ENCODE results near the gene MPPED2. TPM values are rescaled to one million over a fixed set of nuclear protein-coding genes. Genes with fewer than 3 reads are reported as not detected.
"Not testable (repeated sequence)": the region's sequence is repeated elsewhere in the genome, so short reads cannot be mapped to it uniquely, and the experiment has no call there.

Gene MPPED2
- total RNA-seq, 1 experiment from 2014 or later = not detected

GRCh38 chr11:30579415-30580175, 6.6 kb downstream of the MPPED2 start:
- no peak for DNase-seq (ENCODE audit: extremely low read depth, low read depth)

DNA sequence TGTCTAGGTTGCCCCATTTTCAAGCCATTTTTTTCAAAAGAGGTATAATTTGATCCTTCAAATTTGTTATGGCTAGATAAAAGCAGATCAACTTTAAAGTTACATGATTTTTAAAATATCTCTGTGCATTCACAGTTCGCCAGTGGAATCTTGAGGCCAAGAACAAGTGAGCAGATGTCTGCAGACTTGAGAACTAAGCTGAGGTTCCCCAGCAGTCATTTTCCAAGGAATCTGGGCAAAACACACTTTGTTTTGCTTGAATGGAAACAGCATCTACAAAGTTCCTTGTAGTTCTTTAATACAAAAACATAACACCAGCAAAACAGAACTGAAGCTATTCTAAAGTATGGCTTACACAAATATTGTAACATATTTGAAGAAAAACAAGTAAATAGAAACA, 7.7 kb downstream of the MPPED2 start:
- DNase-seq (ENCODE audit: extremely low read depth, low read depth) = no peak

DNA sequence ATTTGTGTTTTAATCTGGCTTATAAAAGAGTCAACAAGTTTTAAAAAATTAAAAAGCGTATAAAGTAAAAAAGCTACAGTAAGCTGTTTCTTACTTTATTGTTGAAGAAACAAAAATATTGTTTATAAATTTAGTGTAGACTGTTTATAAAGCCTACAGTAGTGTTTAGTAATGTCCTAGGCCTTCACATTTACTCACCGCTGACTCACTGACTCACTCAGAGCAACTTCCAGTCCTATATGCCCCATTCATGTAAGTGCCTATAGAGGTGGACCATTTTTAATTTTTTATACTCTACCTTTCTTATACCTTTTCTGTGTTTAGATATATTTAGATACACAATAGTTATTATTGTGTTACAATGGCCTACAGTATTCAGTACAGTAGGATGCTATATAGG, 12.2 kb downstream of the MPPED2 start:
- no peak for DNase-seq (ENCODE audit: extremely low read depth, low read depth)

DNA sequence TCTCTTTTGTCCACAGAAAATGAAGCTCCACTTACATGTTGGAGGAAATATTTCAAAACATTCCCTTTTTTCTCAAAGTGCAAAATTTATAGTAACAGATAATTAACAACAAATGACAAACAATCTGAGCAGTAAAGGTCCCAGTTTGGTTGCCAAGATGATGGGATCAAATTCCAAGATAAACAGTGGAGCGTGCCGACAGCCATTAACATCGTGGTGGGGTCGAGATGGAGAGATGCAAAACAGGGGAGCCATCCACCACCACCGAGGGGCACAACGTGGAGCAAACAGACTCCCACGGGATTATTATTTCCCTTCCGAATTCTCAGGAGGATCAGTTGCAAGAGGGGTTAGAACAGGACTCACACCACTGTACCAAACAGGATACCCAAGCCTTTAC, 17.2 kb downstream of the MPPED2 start:
- no peak for DNase-seq (ENCODE audit: extremely low read depth, low read depth)

- no peak for DNase-seq (ENCODE audit: extremely low read depth, low read depth)
Observed at GRCh38 chr11:30567644-30568043, 18.5 kb downstream of the MPPED2 start.

- DNase-seq (ENCODE audit: extremely low read depth, low read depth) = no peak
Observed at GRCh38 chr11:30567120-30567519, 19.0 kb downstream of the MPPED2 start.

DNA sequence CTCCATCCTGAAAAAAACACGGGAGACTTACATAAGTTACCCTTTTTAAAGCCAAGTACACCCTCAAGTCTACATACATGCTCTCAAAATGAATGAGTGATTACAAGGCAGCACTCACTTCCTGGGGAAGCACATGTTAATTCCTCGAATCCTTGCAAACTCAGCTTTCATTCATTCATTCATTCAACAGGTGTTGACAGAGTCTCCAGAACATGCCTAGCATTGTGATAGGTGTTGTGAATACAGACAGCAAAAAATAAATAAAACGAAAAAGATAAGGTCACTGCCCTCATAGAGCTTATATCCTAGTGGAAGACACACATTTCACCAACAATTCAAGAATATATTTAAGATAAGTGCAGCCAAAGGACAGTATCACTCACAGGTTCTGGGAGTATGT, 19.7 kb downstream of the MPPED2 start:
- no peak for DNase-seq (ENCODE audit: extremely low read depth, low read depth)

DNA sequence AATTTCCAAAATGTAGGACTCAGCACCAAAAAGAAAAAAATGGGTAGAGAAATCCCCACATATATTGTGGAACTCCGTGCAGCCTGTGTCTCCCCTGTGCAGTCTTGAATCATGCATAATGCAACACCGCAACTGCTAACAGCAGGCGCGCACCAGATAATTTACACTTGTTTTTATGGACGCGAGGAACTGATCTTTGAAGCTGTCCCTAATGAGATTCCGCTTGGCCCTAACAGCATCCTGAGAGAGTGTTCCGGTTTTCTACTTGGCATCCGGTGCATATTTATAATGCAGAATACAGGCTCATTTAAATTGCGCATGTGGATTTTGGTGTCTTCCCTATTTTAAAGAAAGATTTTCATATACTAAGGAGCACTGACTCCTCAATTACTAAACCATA, 21.1 kb downstream of the MPPED2 start:
- DNase-seq (ENCODE audit: extremely low read depth, low read depth) = no peak

- no peak for DNase-seq (ENCODE audit: extremely low read depth, low read depth)
Observed at GRCh38 chr11:30561691-30562415, 24.3 kb downstream of the MPPED2 start.

DNA sequence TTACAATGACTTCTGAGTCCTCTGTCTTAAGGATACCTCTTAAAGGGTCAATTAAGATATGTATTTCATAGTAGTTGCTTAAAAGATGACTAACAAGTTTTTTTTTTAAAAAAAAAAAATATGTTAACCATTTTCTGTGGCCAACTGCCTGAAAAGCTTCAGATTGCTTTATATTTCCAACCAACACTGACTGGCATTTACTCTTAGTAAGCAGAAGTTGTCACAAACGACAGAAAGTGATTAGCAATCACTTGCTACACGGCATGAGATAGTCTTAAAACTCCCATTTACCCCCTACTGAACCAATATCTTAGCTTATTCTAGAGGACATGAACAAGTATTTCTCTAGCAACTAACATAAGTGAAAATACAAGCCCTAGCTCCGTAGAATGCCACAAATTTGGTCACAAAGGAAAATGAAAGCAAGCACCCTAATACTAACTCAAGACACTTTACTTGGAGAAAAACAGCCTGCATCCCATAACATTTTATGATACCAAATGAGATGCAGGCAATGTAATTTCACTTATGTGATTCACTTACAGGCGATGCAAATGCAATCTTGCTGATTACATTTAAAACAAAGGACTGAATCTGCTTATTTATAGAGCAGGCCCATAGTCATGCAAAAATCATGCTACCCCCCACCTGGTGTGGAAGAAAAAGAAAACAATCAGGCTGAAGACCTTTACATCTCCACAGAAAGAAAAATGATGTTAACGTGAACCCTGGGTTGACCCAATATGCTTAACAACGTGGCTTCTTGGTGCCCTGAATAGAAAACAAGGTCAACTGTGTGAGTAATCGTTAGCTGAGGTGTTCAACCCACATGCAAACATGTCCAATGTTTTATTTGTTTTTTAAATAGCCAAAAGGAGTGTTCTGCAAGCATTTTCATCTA, 25.7 kb downstream of the MPPED2 start:
- no peak for DNase-seq (ENCODE audit: extremely low read depth, low read depth)

- no peak for DNase-seq (ENCODE audit: extremely low read depth, low read depth)
Observed at GRCh38 chr11:30559004-30559403, 27.1 kb downstream of the MPPED2 start.

DNA sequence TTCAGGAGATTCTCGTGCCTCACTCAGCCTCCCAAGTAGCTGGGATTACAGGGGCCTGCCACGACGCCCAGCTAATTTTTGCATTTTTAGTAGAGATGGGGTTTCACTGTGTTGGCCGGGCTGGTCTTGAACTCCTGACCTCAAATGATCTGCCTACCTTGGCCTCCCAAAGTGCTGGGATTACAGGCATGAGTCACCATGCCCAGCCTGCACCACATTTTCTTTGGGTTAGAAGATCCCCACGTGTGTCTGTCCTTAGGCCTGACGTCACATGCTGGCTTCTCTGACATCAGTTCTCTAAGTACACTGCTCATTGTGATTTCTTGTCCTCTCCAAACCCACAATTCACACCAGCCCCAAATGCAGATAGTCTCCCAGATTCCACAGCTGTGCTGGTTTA, 31.6 kb downstream of the MPPED2 start:
- not testable (repeated sequence) for DNase-seq (ENCODE audit: extremely low read depth, low read depth)

DNA sequence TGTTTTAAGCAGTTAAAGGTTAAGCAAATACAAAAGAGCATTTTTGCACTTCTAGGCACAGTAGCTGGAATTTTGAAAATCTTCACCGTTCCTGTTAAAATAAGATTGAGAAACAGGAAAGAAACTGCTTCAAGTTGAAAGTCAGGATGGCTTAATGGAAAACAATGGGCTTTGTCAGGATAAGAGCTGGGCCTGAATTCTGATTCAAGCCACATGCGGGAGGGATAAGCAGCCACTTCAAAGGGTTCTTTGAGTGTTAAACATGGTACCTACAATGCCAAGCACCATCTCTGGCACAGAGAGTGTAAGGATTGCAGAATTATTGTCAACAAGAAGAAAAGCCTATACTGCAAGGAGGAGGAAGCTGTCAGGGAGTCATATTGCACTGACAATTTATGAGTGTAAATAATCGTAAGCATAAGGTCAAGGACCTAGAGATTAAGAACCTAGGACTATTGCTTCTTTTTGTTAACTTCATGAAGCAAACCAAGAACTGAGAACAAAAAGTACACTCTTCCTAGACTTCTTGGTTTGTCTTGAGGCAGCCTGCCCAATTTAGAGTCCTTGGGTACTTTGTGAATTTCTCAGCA, 32.5 kb downstream of the MPPED2 start:
- no peak for DNase-seq (ENCODE audit: extremely low read depth, low read depth)

DNA sequence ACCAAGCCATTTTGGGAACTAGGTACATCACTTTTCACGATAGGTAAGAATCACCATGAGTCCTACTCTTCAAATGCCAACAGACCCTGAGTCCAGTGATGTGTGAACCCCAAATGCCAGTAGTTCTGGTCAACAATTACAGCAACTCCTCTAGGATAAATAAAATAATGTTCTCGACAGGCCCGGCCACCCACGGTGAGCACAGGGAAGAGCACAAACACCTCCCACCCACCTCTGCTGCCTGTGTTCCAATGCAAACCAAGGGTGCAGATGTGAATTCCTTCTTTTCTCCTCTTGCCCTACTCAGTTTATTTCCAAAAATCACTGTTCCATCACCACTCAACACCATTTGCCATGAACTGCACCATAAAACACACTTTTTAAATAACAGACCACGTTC, 33.3 kb downstream of the MPPED2 start:
- no peak for DNase-seq (ENCODE audit: extremely low read depth, low read depth)

- no peak for DNase-seq (ENCODE audit: extremely low read depth, low read depth)
Observed at GRCh38 chr11:30550022-30550542, 36.1 kb downstream of the MPPED2 start.

- DNase-seq (ENCODE audit: extremely low read depth, low read depth) = no peak
Observed at GRCh38 chr11:30549565-30549964, 36.6 kb downstream of the MPPED2 start.

GRCh38 chr11:30546334-30546733, 39.8 kb downstream of the MPPED2 start:
- no peak for DNase-seq (ENCODE audit: extremely low read depth, low read depth)

DNA sequence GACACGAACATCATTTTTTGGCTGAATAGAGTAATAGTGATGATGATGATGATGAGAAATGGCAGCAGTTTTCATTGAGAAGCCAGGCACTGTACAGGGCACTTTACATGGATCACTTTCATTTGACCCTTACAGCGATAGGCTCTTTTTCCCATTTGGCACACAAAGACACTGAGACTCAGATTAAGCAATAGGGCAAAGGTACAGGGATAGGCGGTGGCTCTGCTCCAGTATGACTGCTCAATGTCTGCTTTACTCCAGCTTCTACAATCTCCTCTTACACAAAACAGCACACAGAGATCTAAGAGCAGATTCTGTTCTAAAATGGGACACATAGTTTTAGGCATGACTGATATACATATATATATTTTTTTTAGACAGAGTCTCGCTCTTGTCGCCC, 40.6 kb downstream of the MPPED2 start:
- DNase-seq (ENCODE audit: extremely low read depth, low read depth) = no peak

DNA sequence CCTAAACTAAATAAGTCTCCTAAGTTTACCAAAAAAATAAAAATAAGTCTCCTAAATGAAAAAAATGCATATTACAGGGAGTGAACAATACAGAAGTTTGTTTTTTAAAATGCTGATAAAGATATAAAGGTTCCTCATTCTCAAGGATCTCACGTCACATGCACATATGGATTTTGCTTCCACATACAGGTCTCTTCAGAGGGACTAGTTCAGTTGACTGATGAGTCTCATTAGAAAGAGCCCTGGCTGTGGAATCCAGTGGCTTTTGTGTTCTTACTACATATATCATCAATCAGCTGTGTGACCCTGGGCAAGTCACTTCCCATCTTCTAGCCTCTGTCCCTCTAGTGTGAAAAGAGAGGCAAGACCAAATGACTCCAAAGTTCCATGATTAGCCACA, 43.1 kb downstream of the MPPED2 start:
- no peak for DNase-seq (ENCODE audit: extremely low read depth, low read depth)

DNA sequence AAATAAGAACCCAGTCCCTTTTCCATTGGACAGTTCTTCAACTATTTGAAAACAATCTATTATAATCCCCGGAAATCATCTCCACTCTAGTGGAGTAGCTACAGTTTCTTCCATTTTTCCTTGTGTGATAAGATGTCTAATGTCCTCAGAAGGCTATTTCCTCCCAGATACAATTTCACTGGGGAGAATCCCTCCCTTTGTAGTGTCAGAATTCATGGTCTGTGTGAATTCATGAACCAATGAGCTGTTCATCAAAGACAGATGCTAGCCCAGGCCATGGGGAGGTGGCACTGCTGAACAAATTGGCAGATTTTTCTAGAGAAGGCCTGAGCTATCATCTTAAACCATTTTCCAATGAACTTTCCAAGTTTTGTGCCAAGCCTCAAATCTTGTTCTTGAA, 45.4 kb downstream of the MPPED2 start:
- no peak for DNase-seq (ENCODE audit: extremely low read depth, low read depth)

DNA sequence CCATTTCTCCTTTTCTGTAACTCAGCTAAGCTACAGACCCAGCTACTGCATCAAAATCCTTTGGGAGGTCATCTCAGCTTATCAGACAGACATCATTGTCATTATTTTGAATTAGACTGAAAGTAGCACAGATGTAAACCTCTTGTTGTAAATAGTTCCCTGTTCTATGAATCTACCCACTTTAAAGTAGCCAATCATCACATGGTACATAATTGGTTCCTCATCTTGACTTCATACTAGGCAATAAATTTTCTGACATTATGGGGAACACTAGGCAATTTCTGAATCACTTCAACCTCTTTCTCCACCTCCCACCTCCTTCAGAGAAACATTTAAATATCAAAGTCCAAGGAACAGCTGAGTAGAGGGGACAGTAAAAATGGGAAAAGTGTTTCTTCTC, 47.9 kb downstream of the MPPED2 start:
- DNase-seq (ENCODE audit: extremely low read depth, low read depth) = no peak
